Hair follicular keratinocyte (primary cell): ENCODE data around the gene NPTN. TPM values are rescaled to one million over a fixed set of nuclear protein-coding genes. Genes with fewer than 3 reads are reported as not detected.

Source experiments
- total RNA-seq: library from RNA; depleted of rRNA; stranded (reverse); fragments of >200 nt; gene quantifications from 2 replicates; pipeline ENCODE4 v1.2.3, GENCODE V29; 2015

NPTN gene
- total RNA-seq = 94.8 and 121 TPM in 2 replicates

GRCh38 chr15:73633111-73633990 lies at the start of gene NPTN:
NPTN (minus strand) TSS chr15:73633389; CDS start chr15:73633215, 174 bp downstream.

Other genes with a start within 250 kb of the NPTN start
- not detected in 2 replicates for gene REC114, start 190.2 kb downstream of the NPTN start, total RNA-seq
- 157 and 194 TPM in 2 replicates for gene CD276, start 51.0 kb upstream of the NPTN start, total RNA-seq
- 0.08 and 0.42 TPM in 2 replicates for gene INSYN1, start 120.0 kb upstream of the NPTN start, total RNA-seq
- gene TBC1D21, start 240.2 kb upstream of the NPTN start, total RNA-seq = not detected in 2 replicates